SK-N-MC (cell line): ENCODE measurements around the gene WNT3.

Experiments
- EZH2 ChIP-seq: fragments of 200-600 bp; sonication (generic); IDR thresholded peaks from one replicate; pipeline ENCODE4 v1.6.1; 2017; ENCODE audit warnings: antibody characterized with exemption
- POLR2AphosphoS5 ChIP-seq: IDR thresholded peaks from 2 replicates; pipeline ENCODE4 v1.6.1; 2012; ENCODE audit warnings: mild to moderate bottlenecking, low read depth, low read length, borderline replicate concordance

GRCh38 chr17:46745376-46745775 is 73.1 kb downstream of the WNT3 start:
- no peak for TF ChIP-seq EZH2
- TF ChIP-seq POLR2AphosphoS5: no peak
